Measurements from ENCODE around the gene INS.

- TF ChIP-seq CTCF (IDR thresholded peaks at IDR 0.05) (no peak), POLR2A (IDR thresholded peaks at IDR 0.05) (no peak)
Observed at GRCh38 chr11:2192435-2192834, 31.4 kb upstream of the INS start.

Data from body of pancreas (tissue), 4 donors.